CD4-positive, alpha-beta T cell treated with Interleukin-4 for 4 hours (primary cell): ENCODE data around the gene AFG3L2.

Experiments
- DNase-seq: peaks from one replicate; pipeline ENCODE4 v3.0.0-alpha.2; 2020

AFG3L2 gene

DNA sequence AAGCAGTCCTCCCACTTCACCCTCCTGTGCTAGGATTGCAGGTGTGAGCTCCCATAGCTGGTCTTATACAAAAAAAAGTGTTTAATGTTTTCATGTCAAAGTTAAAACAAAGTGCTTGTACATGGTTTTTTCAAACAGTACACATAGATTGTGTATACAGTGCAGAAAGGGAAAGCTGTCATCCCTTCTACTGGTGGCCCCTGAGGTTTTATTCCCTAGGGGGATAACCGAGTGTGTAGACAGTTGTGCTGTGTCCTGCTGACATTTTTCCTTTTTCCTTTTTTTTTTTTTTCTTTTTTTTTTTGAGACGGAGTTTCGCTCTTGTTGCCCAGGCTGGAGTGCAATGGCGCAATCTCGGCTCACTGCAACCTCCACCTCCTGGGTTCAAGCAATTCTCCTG is 58.2 kb downstream of the AFG3L2 start:
- DNase-seq = no peak

GRCh38 chr18:12318334-12318697 is 58.7 kb downstream of the AFG3L2 start:
- DNase-seq = no peak

DNA sequence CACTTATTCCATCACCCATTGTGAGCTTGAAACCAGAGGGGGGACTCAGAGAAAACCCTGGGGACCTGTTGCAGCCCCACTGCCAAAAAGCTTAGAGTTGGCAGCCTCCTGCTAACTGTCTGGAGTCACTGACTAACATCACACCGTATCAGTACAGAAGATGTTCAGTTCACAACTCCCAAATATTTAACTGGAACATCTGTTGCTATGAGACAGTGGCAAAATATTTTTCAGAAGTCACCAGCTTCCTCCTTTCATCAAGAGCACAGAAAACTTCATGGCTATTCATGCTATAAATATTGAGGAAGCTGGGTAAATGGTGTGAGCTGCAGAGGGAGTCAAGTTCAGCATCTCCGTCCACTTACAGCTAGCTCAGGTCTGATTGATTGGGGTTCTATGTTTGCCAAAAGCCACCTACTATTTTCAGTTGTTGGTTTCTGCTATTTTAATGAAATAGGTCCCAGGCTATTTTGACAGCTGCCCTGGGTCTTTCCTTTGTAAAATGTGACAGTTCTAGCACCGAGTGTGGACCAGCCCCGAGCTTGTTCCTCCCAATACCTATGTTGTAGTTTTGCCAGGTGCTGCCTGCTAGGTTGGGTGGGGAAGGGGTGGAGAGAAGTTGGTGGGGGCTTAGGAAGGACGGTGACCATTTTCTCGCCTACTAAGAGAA is 59.2 kb downstream of the AFG3L2 start:
- no peak for DNase-seq

DNA sequence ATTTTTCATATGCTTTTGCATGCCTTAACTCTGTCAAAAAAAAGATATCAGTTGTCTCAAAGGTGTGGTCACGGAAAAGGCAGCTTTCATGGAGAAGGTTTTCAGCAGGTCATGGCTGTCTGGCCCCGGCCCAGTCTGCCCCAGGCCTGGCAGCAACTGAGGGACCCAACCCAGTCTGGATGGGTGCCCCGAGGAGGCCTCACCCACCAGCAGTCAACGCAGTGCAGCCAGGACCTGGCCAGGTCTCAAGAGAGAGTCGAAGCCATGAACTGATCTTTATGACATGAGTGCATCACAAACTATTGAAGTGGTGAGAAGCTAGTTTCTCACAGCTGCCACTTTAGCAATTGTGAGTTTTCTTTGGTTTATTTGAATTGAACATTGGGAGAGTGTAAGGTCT is 61.1 kb downstream of the AFG3L2 start:
- no peak for DNase-seq

DNA sequence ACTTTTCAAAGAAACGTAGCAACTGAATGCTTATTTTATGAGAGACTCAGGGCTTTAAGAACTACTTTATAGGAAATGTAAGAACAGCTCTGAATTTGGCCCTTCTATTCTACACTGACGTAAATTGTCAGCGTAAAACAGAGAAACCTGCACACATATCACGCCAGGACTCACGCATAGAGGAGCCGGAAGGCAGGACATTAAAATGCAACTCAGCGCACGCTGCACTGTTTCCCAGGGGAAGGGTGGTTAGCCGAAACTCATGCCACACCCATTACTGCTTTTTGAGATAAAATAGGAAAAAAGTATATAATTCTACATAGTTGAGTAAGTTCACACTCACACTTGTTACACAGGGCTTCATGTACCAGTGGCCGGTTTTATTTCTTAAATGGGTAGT is 61.5 kb downstream of the AFG3L2 start:
- DNase-seq = no peak

DNA sequence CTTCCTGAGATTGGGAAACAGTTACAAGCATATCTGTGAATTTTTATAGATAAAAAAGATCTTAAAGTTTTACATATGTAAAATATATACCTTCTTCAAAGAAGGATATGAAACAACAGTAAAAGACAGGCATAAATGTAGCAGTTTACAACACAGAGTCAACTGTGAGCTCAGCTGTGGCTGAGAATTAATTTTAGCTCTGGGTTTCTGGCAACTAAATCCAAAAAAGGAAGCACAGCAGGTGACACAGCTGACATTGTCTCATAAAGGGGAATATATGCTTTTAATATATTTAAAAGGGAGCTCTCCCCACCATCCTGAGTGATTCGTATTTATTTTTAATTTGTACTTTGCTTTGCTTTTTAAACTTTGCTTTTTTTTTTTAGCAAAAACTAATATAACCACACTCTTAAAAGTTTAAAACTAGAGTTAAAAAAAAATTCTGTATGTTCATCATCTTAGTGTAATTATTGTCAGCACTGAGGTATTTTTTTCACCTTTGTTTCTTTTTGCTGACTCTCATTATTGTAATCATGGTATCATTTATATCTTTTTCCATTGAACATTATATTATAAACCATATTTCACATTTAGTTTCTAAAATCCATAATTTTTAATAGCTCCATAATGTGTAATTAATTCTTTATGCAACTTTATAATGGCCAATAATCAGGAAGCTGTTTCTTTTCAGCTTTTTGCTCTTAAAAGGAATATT is 62.3 kb downstream of the AFG3L2 start:
- no peak for DNase-seq

- no peak for DNase-seq
These were observed 63.3 kb downstream of the AFG3L2 start for GRCh38 chr18:12313530-12314245.

GRCh38 chr18:12312976-12313375 is 64.1 kb downstream of the AFG3L2 start:
- no peak for DNase-seq

- DNase-seq = no peak
These were observed 66.3 kb downstream of the AFG3L2 start for GRCh38 chr18:12310762-12311161.

GRCh38 chr18:12309683-12310198 is 67.3 kb downstream of the AFG3L2 start:
- no peak for DNase-seq

GRCh38 chr18:12308386-12309100 is 68.5 kb downstream of the AFG3L2 start:
- DNase-seq = peak; percentile 21

GRCh38 chr18:12307701-12308385 is 69.2 kb downstream of the AFG3L2 start, which contains the start of gene TUBB6:
TSS of gene TUBB6 (plus strand) at chr18:12308241. CDS start at chr18:12308293, 52 bp downstream.
- no peak for DNase-seq

- DNase-seq = no peak
These were observed 70.0 kb downstream of the AFG3L2 start for GRCh38 chr18:12306752-12307700.

DNA sequence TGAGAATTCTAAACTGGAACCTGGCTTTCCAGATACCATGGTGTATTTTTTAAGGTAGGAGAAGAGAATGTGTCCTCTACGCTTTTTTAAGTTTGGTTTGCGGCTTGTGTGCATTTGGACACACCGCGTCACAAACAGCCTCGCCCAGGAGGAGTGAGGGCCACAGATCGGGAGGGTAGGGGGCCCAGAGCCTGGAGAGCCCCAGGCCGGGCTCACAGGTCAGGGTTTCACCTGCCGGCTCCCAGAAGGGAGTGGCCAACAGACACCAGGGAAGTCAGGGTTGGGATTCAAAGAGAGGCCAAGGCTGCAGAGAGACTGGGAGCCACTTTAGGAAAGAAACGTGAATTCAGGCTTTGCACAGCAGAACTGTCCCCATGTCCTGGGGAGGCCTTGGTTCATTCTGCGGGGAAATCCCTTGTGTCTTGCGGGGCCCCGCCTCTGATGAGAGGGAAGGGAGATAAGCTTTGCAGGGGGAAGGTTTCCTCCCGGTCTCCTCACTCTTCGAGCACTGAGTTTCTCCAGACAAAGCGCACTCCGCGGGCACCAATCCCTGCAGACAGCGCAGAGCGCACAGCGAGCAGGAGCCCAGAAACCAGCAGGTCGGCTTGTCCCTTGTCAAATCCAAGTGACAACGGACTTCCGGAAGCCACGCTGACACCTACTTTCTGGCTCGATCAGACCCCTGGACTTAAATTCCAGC is 70.9 kb downstream of the AFG3L2 start:
- DNase-seq = no peak

DNA sequence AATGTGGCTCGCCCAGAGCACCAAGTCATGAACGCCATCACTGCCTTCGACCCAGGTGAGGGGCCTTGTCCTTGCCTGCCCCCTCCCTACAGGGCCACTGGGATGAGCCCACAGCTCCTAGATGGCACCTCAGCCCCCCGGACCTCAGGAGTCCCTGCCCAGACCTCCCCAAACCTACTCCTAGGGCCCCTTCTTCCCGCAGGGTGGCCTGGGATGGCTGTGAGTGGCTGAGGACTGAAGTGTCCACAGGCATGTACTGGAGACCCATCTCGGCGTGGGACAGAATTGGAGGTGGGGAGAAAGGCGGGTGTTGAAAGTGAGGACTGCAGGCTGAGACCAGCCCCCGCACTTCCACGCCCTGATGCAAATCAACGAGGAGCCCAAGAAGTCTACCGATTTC is 71.8 kb downstream of the AFG3L2 start:
- DNase-seq = no peak

- no peak for DNase-seq
These were observed 72.4 kb downstream of the AFG3L2 start for GRCh38 chr18:12304351-12305210.

GRCh38 chr18:12302391-12303147 is 74.5 kb downstream of the AFG3L2 start:
- DNase-seq = no peak

- DNase-seq = no peak
These were observed 75.6 kb downstream of the AFG3L2 start for GRCh38 chr18:12301263-12302005.
